Measurements from ENCODE around the gene TRIM5.
"Not testable (repeated sequence)": the region's sequence is repeated elsewhere in the genome, so short reads cannot be mapped to it uniquely, and the experiment has no call there.

The TRIM5 gene

GRCh38 chr11:5665746-5666401, 19.0 kb downstream of the TRIM5 start:
- no peaks in the 10 kb centered on the region for H3K4me1 Mint-ChIP-seq
- H3K4me3 Mint-ChIP-seq: no peak overlapping the region
- no peaks in the 10 kb centered on the region for H3K9me3 Mint-ChIP-seq
- no peak overlapping the region for H3K27ac Mint-ChIP-seq
- ATAC-seq (no peak), DNase-seq (no peak)
- no peaks in the 10 kb centered on the region for H3K27me3 Mint-ChIP-seq

DNA sequence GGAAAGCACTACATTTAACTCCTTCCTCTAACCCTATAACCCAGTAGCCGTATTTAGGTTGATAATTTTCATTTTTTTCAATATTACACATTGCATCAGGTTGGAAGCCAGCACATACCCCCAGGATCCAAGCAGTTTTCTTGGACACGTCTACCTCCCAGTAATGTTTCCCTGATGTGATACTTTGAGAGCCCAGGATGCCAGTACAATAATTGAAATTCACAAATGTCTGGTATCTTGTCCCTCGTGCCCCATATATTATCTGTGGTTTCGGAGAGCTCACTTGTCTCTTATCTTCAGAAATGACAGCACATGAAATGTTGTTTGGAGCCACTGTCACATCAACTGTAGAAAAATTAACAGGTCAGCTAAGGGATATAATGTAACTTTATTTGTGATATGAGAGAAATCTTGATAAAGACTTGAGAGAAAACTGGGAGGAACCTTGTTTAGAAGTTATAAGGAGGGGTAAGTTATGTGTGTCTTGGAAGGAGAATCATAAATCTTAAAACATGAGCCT, 19.8 kb downstream of the TRIM5 start:
- no peaks in the 10 kb centered on the region for H3K4me1 Mint-ChIP-seq
- no peaks in the 10 kb centered on the region for H3K27me3 Mint-ChIP-seq
- H3K4me3 Mint-ChIP-seq: no peak overlapping the region
- no peaks in the 10 kb centered on the region for H3K9me3 Mint-ChIP-seq
- DNase-seq (no peak), ATAC-seq (no peak)
- H3K27ac Mint-ChIP-seq: peak overlapping the region in 1 of 2 donors; percentile 45

GRCh38 chr11:5663511-5663910, 21.4 kb downstream of the TRIM5 start:
- H3K4me3 Mint-ChIP-seq: no peak overlapping the region
- no peak overlapping the region for H3K27ac Mint-ChIP-seq
- no peak for ATAC-seq
- H3K4me1 Mint-ChIP-seq: no peaks in the 10 kb centered on the region
- H3K27me3 Mint-ChIP-seq: no peaks in the 10 kb centered on the region
- no peak for DNase-seq
- no peaks in the 10 kb centered on the region for H3K9me3 Mint-ChIP-seq

DNA sequence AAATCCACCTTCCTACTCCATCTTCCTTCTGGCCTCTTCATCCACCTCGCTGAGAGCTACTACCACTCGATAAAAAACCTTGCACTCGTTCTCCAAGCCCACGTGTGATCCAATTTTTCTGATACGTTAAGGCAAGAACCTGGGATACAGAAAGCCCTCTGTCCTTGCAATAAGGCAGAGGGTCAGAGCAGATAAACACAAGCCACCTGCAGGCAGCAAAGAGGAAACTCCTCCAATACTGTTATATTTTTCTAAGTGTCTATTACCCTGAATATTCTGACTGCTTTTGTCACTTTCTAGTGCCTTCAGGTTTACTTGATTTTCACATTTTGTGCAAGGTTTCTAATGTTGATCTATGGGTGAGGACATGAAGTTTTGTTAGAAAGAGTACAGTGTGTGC, 26.6 kb downstream of the TRIM5 start:
- Mint-ChIP-seq H3K4me3 (no peak overlapping the region), H3K27ac (no peak overlapping the region), H3K27me3 (no peaks in the 10 kb centered on the region), H3K9me3 (peaks cover 0 to 1% of the 10 kb centered on the region in 2 donors), H3K4me1 (no peaks in the 10 kb centered on the region)
- DNase-seq (no peak), ATAC-seq (no peak)

DNA sequence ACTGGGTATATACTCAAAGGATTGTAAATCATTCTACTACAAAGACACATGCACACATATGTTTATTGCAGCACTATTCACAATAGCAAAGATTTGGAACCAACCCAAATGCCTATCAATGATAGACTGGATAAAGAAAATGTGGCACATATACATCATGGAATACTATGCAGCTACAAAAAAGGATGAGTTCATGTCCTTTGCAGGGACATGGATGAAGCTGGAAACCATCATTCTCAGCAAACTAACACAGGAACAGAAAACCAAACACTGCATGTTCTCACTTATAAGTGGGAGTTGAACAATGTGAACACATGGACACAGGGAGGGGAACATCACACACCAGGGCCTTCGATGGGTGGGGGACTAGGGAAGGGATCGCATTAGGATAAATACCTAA, 27.9 kb downstream of the TRIM5 start:
- not testable (repeated sequence) for H3K27ac Mint-ChIP-seq, H3K4me3 Mint-ChIP-seq, H3K4me1 Mint-ChIP-seq, ATAC-seq, DNase-seq, H3K27me3 Mint-ChIP-seq, H3K9me3 Mint-ChIP-seq

GRCh38 chr11:5655474-5655873, 29.4 kb downstream of the TRIM5 start:
- H3K27me3 Mint-ChIP-seq: no peaks in the 10 kb centered on the region
- no peaks in the 10 kb centered on the region for H3K4me1 Mint-ChIP-seq
- no peak overlapping the region for H3K4me3 Mint-ChIP-seq
- DNase-seq: no peak
- peaks cover 0 to 8% of the 10 kb centered on the region in 2 donors for H3K9me3 Mint-ChIP-seq
- no peak for ATAC-seq
- H3K27ac Mint-ChIP-seq: no peak overlapping the region

DNA sequence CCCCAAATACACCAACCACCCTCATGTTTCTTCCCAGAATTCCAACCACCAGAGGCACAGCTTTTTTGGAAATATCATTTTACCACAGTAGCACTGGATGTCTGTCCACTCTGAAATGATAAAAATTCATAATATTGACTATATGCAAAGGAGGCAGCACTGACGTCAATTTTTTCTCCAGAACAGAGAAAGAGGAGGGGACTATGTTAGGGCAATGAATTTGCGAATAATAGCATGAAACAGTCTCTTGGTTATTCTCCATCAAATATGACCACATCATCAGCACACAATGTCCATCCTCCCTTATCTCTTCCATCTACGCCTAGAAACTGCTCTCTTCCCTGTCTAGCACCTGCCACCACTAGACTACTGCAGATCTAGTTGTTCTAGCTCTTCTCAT, 38.7 kb downstream of the TRIM5 start:
- no peak overlapping the region for H3K27ac Mint-ChIP-seq
- H3K27me3 Mint-ChIP-seq: no peaks in the 10 kb centered on the region
- peaks cover 9% of the 10 kb centered on the region for H3K4me1 Mint-ChIP-seq
- ATAC-seq: no peak
- DNase-seq: no peak
- no peaks in the 10 kb centered on the region for H3K9me3 Mint-ChIP-seq
- no peak overlapping the region for H3K4me3 Mint-ChIP-seq

DNA sequence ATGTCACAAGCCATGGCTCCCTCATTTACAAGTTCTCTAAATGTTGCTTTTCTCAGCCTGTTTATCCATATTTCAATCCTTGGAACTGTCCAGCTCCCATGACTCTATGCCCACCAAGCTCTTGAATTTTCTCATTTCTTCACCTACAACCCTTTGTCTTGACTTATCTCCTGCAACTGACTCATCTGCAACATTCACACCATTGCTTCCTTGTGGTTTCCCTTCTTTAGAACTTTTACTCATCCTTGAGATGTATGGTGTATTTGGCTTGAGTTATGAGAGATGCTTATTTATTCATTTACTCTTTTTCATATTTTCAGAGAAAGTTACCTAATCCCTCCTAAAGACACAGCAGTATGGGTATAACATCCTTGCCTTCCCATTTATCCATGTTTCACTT, 41.3 kb downstream of the TRIM5 start:
- DNase-seq (no peak), ATAC-seq (peak; percentile 71)
- Mint-ChIP-seq H3K9me3 (no peaks in the 10 kb centered on the region), H3K27ac (no peak overlapping the region), H3K4me3 (no peak overlapping the region), H3K4me1 (peaks cover 9% of the 10 kb centered on the region), H3K27me3 (no peaks in the 10 kb centered on the region)

GRCh38 chr11:5639953-5640352, 44.9 kb downstream of the TRIM5 start:
- peaks cover 9% of the 10 kb centered on the region for H3K4me1 Mint-ChIP-seq
- ATAC-seq (no peak), DNase-seq (no peak)
- no peaks in the 10 kb centered on the region for H3K9me3 Mint-ChIP-seq
- H3K27me3 Mint-ChIP-seq: no peaks in the 10 kb centered on the region
- no peak overlapping the region for H3K4me3 Mint-ChIP-seq
- H3K27ac Mint-ChIP-seq: no peak overlapping the region

GRCh38 chr11:5631969-5632635, 52.8 kb downstream of the TRIM5 start:
- Mint-ChIP-seq H3K27me3 (no peaks in the 10 kb centered on the region), H3K27ac (no peak overlapping the region), H3K4me3 (no peak overlapping the region), H3K4me1 (peaks cover 43% of the 10 kb centered on the region), H3K9me3 (no peaks in the 10 kb centered on the region)
- DNase-seq (no peak), ATAC-seq (no peak)

- no peak for DNase-seq
- Mint-ChIP-seq H3K27ac (peak overlapping the region; percentile 0 to 73), H3K27me3 (no peaks in the 10 kb centered on the region), H3K9me3 (no peaks in the 10 kb centered on the region), H3K4me1 (peaks cover 50% of the 10 kb centered on the region), H3K4me3 (no peak overlapping the region)
- ATAC-seq: no peak
Measured at GRCh38 chr11:5631417-5631816, 53.5 kb downstream of the TRIM5 start.

- no peak for ATAC-seq
- H3K27me3 Mint-ChIP-seq: no peaks in the 10 kb centered on the region
- H3K27ac Mint-ChIP-seq: peak overlapping the region; percentile 92 to 93
- no peak for DNase-seq
- H3K4me3 Mint-ChIP-seq: peak overlapping the region; percentile 82 to 100
- peaks cover 57% of the 10 kb centered on the region for H3K4me1 Mint-ChIP-seq
- no peaks in the 10 kb centered on the region for H3K9me3 Mint-ChIP-seq
Measured at GRCh38 chr11:5626196-5626595, 58.7 kb downstream of the TRIM5 start.

DNA sequence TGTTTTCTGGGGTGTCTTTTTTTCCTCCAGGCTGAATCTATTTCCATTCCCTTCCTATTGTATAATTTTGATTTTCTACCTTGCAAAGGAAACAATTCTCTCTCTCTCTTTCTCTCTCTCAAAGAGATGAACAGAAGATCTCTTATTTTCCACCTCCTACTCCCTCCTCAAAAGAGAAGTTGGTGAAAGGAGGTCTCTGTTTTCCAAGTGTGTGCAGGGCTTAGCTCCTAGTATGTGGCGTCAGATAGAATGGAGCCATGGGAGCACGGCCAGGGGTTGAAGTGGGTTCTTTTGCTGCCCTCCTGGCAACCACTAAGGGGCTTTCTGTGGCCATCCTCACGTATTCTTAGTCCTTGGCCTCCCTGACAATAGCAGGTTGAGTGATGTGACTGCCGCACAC, 59.6 kb downstream of the TRIM5 start:
- no peak for DNase-seq
- peak; percentile 10 for ATAC-seq
- Mint-ChIP-seq H3K27ac (no peak overlapping the region), H3K4me1 (peaks cover 51% of the 10 kb centered on the region), H3K9me3 (no peaks in the 10 kb centered on the region), H3K27me3 (no peaks in the 10 kb centered on the region), H3K4me3 (peak overlapping the region; percentile 82 to 100)

GRCh38 chr11:5624489-5625279, 60.2 kb downstream of the TRIM5 start, which contains the start of gene TRIM34:
TSS of gene TRIM34 (plus strand) at chr11:5625001. CDS start at chr11:5632332, 7,331 bp downstream.
- peak; percentile 94 for ATAC-seq
- no peaks in the 10 kb centered on the region for H3K27me3 Mint-ChIP-seq
- H3K4me1 Mint-ChIP-seq: peaks cover 51% of the 10 kb centered on the region
- H3K27ac Mint-ChIP-seq: peak within 1 kb of the TSS; percentile 49 to 98
- no peaks in the 10 kb centered on the region for H3K9me3 Mint-ChIP-seq
- DNase-seq: peak; percentile 52 to 53
- peak within 1 kb of the TSS; percentile 82 to 100 for H3K4me3 Mint-ChIP-seq

GRCh38 chr11:5622802-5623201, 62.1 kb downstream of the TRIM5 start:
- no peak overlapping the region for H3K4me3 Mint-ChIP-seq
- no peak for ATAC-seq
- no peak overlapping the region for H3K27ac Mint-ChIP-seq
- no peaks in the 10 kb centered on the region for H3K27me3 Mint-ChIP-seq
- DNase-seq: no peak
- H3K9me3 Mint-ChIP-seq: no peaks in the 10 kb centered on the region
- peaks cover 35% of the 10 kb centered on the region for H3K4me1 Mint-ChIP-seq

DNA sequence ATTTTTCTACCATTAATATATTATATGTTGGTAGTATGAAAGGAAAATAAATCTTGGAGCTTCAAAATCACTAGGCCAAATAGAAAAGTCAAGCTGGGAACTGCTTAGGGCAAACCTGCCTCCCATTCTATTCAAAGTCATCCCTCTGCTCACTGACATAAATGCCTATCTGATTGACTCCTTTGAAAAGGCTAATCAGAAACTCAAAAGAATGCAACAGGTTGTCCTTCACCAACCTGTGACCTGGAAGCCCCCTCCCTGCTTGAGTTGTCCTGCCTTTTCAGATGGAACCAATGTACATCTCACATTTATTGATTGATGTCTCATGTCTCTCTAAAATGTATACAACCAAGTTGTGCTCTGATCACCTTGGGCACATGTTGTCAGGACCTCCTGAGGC, 63.3 kb downstream of the TRIM5 start:
- no peak for ATAC-seq
- no peaks in the 10 kb centered on the region for H3K9me3 Mint-ChIP-seq
- H3K4me1 Mint-ChIP-seq: peaks cover 23% of the 10 kb centered on the region
- H3K27ac Mint-ChIP-seq: peak overlapping the region in 1 of 2 donors; percentile 27
- H3K27me3 Mint-ChIP-seq: no peaks in the 10 kb centered on the region
- no peak overlapping the region for H3K4me3 Mint-ChIP-seq
- no peak for DNase-seq
